Adrenal gland (tissue), 12 donors: ENCODE results near the gene WWOX. TPM values are rescaled to one million over a fixed set of nuclear protein-coding genes. Genes with fewer than 3 reads are reported as not detected.

Source experiments
- DNase-seq, 7 donors: peaks; one replicate each; pipeline ENCODE4 v3.0.0-alpha.2; 2019 to 2020
- H3K27ac ChIP-seq, 5 donors: fragments of 200-600 bp; sonication (generic) in 4 of 5; 1 replicate in 3 of 5; 2 replicates in 2 of 5; pipeline versions ENCODE4 v1.5.1 to v1.8.0; 2016 to 2020; ENCODE audit warnings: mild to moderate bottlenecking in 1 of 5
- H3K27me3 ChIP-seq: fragments of 200-600 bp; 2 replicates; pipeline ENCODE4 v1.8.0; 2021
- H3K36me3 ChIP-seq, 2 donors: fragments of 200-600 bp; replicated peaks in 1 of 2; 1 replicate in 1 of 2; 2 replicates in 1 of 2; pipeline versions ENCODE4 v1.5.1 to v1.8.0; 2018 to 2022
- H3K4me1 ChIP-seq, 2 donors: fragments of 200-600 bp; replicated peaks in 1 of 2; 1 replicate in 1 of 2; 2 replicates in 1 of 2; pipeline versions ENCODE4 v1.5.1 to v1.8.0; 2018 to 2021
- H3K4me3 ChIP-seq, 4 donors: fragments of 200-600 bp; sonication (generic) in 3 of 4; one replicate each; pipeline ENCODE4 v1.5.1; 2016 to 2018
- H3K9me3 ChIP-seq, 3 donors: fragments of 200-600 bp; sonication (generic) in 1 of 3; replicated peaks in 1 of 3; 1 replicate in 2 of 3; 2 replicates in 1 of 3; pipeline versions ENCODE4 v1.5.1 to v1.8.0; 2016 to 2021
- POLR2A ChIP-seq, 2 donors: fragments of 450-650 bp; IDR thresholded peaks; one replicate each; pipeline ENCODE4 v1.6.1; 2017; ENCODE audit warnings: antibody characterized with exemption in 2 of 2, mild to moderate bottlenecking in 2 of 2, moderate library complexity in 1 of 2
- WGBS, 4 donors: extraction: QIAGEN DNeasy Blood & Tissue Kit in 2 of 4; methylation state at CpG; one replicate each; pipeline versions ENCODE4 v1.1.5 to v1.1.7; 2013 to 2017; 5-methylcytosine and 5-hydroxymethylcytosine counted together
- intact Hi-C, 2 donors: fragments of 100-400 bp; cut with DNase I; formaldehyde crosslinking; loops; one replicate each; pipeline versions ENCODE4 v1.14.1 to v1.15.0; 2022 to 2023
- polyA plus RNA-seq, 3 donors: library from polyadenylated mRNA; stranded (reverse); fragments of 200-250 nt in 2 of 3; fragments of 350-450 nt in 1 of 3; fragmentation: Illumina TruSeq in 1 of 3; extraction: RNeasy Lipid Tissue Mini Kit (QIAGEN cat#74804) in 1 of 3; gene quantifications; one replicate each; pipeline ENCODE4 v1.2.3, GENCODE V29; 2013 to 2014
- total RNA-seq, 9 donors: library from RNA; depleted of rRNA in 4 of 9; stranded (reverse); fragments of >200 nt in 4 of 9; fragments of 120-200 nt in 1 of 9; fragmentation: NEBNext Ultra II Directional in 1 of 9; extraction: Animal tissue kit (Norgen Biotek cat#: 25700) in 1 of 9; gene quantifications; one replicate each; pipeline versions ENCODE4 v1.1.0 to v1.2.4, GENCODE V29; 2013 to 2023
- TF ChIP-seq, protein P1 (sequence below), 6 experiments: fragments of 450-650 bp in 4 of 6; fragments of 200-600 bp in 2 of 6; sonication (generic) in 1 of 6; IDR thresholded peaks; 1 replicate in 5 of 6; 2 replicates in 1 of 6; pipeline versions ENCODE4 v1.5.1 to v1.8.0; 2016 to 2021; ENCODE audit warnings: antibody characterized with exemption in 6 of 6, mild to moderate bottlenecking in 2 of 6, moderate library complexity in 1 of 6
- donor health status: healthy with polysubstance abuse.
- donor health status: Bipolar disorder and iron deficiency.
- donor health status: DM: yes; HTN: yes; CAD: no.
- donor health status: DM: no; HTN: no; CAD: no.
- donor health status: DM: no; HTN: no; CAD: no.
- donor health status: DM: yes; HTN: yes; CAD: no.

WWOX gene
- total and polyA plus RNA-seq, 12 donors, result 11.8 to 74.6 (median 20.5) TPM

DNA sequence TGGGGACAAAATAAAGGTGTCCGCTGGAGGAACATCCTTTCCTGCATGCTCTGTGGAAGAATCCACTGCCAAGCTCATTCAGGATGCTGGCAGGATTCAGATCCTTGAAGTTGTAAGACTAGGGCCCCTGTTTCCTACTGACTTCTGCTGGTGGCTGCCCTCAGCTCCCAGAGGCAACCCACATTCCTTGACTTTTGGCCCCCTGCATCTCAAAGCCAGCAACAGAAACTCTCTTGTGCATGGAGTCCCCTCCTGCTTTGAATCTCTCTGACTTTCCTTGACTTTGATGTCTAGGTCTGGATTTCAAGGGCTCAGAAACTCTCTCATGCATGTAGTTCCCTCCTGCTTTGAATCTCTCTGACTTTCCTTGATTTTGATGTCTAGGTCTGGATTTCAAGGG lies 461.5 kb downstream of the WWOX start:
- 98 to 100% (median 100%) methylated on average over 1 of the region's 1 CpG for WGBS, 4 donors
- Histone ChIP-seq H3K27ac (no peak overlapping the region), H3K36me3 (no peaks in the 10 kb centered on the region), H3K4me3 (no peak overlapping the region), H3K4me1 (no peaks in the 10 kb centered on the region), H3K27me3 (no peaks in the 10 kb centered on the region), H3K9me3 (no peaks in the 10 kb centered on the region)
- no peak for DNase-seq
- intact Hi-C loops, result no loop called here
- TF ChIP-seq POLR2A (IDR thresholded peaks at IDR 0.05), result no peak
- TF ChIP-seq, protein P1, sequence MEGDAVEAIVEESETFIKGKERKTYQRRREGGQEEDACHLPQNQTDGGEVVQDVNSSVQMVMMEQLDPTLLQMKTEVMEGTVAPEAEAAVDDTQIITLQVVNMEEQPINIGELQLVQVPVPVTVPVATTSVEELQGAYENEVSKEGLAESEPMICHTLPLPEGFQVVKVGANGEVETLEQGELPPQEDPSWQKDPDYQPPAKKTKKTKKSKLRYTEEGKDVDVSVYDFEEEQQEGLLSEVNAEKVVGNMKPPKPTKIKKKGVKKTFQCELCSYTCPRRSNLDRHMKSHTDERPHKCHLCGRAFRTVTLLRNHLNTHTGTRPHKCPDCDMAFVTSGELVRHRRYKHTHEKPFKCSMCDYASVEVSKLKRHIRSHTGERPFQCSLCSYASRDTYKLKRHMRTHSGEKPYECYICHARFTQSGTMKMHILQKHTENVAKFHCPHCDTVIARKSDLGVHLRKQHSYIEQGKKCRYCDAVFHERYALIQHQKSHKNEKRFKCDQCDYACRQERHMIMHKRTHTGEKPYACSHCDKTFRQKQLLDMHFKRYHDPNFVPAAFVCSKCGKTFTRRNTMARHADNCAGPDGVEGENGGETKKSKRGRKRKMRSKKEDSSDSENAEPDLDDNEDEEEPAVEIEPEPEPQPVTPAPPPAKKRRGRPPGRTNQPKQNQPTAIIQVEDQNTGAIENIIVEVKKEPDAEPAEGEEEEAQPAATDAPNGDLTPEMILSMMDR (IDR thresholded peaks at IDR 0.05), result no peak

- 90 to 97% (median 93%) methylated on average over 6 of the region's 6 CpGs for WGBS, 4 donors
- DNase-seq, result no peak
- Histone ChIP-seq H3K4me1 (no peaks in the 10 kb centered on the region), H3K36me3 (no peaks in the 10 kb centered on the region), H3K27ac (no peak overlapping the region), H3K4me3 (no peak overlapping the region), H3K27me3 (no peaks in the 10 kb centered on the region), H3K9me3 (no peaks in the 10 kb centered on the region)
- intact Hi-C loops, result no loop called here
- TF ChIP-seq POLR2A (IDR thresholded peaks at IDR 0.05), result no peak
- TF ChIP-seq, protein P1 (IDR thresholded peaks at IDR 0.05), result no peak
These were observed 462.7 kb downstream of the WWOX start for GRCh38 chr16:78562111-78562510.

GRCh38 chr16:78562650-78563049 lies 463.2 kb downstream of the WWOX start:
- Histone ChIP-seq H3K9me3 (no peaks in the 10 kb centered on the region), H3K27me3 (no peaks in the 10 kb centered on the region), H3K4me3 (no peak overlapping the region), H3K4me1 (no peaks in the 10 kb centered on the region), H3K27ac (no peak overlapping the region), H3K36me3 (no peaks in the 10 kb centered on the region)
- TF ChIP-seq, protein P1 (IDR thresholded peaks at IDR 0.05), result no peak
- no peak for TF ChIP-seq POLR2A (IDR thresholded peaks at IDR 0.05)
- WGBS, 4 donors, result 88 to 90% (median 89%) methylated on average over 8 of the region's 8 CpGs
- no peak for DNase-seq
- intact Hi-C loops, result no loop called here

GRCh38 chr16:78563905-78564304 lies 464.5 kb downstream of the WWOX start:
- H3K27me3 ChIP-seq, result no peaks in the 10 kb centered on the region
- TF ChIP-seq, protein P1 (IDR thresholded peaks at IDR 0.05), result no peak
- TF ChIP-seq POLR2A (IDR thresholded peaks at IDR 0.05), result no peak
- no peaks in the 10 kb centered on the region for H3K9me3 ChIP-seq
- H3K27ac ChIP-seq, result no peak overlapping the region
- H3K4me1 ChIP-seq, result no peaks in the 10 kb centered on the region
- intact Hi-C loops, result no loop called here
- 90 to 93% (median 90%) methylated on average over 5 to 7 of the region's 7 CpGs for WGBS, 4 donors
- DNase-seq, result no peak
- no peaks in the 10 kb centered on the region for H3K36me3 ChIP-seq
- no peak overlapping the region for H3K4me3 ChIP-seq
